Suppressor macrophage (primary cell): Measurements from ENCODE around the gene COL4A2.

ENCODE experiments used
- DNase-seq, 4 experiments: peaks; one replicate each; pipeline ENCODE4 v3.0.0-alpha.2; 2020 to 2022

COL4A2 gene

DNA sequence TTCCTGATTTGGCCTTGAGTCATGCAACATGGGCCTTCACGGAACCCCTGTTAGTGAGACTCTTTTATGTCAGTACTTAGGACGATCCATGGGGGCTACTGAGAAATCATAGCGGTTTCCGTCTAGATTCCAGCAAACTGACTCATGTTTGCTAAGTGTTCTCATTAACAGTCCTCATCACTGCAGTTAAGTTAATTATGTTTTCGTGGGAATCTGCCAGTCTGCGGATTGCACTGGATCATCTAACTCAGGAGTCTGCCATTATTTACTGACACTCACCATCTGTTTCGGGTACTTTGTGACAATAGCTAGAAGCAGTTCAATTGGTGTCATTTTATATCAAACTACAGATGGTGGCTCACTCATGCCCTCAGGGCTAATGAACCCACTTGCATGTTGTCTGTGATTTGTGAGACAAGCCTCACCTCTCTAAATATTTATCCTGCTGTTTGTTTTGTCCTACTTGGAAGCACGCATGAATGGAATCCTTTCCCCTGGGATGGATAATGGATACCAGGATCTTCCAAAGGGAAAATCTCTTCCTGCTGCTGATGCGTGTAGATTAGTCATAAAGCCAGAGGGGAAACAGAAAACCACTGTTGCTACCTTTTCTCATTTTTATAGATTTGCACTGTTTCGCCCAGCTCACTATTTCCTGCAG is 192.7 kb downstream of the COL4A2 start:
- DNase-seq: no peak

DNA sequence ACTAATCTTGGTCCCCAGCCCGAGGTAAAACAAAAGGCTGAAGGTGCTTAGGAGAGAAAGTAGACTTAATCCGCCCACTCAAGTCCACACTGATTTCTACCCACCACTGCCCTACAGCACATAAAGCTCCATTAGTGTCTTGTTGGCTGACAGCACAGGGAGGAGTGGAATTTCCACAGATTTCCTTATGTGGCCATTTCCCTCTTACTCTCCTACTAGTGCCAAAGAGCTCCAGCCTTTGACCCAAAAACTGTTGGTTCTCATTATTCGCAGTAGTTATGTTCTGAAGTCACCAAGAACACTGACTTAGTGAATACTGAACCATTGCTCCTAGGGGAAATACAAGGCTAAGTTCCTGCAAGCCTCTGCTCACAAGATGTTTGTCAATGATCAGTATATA is 193.3 kb downstream of the COL4A2 start:
- DNase-seq: no peak

GRCh38 chr13:110501188-110501587 is 194.1 kb downstream of the COL4A2 start:
- no peak for DNase-seq

DNA sequence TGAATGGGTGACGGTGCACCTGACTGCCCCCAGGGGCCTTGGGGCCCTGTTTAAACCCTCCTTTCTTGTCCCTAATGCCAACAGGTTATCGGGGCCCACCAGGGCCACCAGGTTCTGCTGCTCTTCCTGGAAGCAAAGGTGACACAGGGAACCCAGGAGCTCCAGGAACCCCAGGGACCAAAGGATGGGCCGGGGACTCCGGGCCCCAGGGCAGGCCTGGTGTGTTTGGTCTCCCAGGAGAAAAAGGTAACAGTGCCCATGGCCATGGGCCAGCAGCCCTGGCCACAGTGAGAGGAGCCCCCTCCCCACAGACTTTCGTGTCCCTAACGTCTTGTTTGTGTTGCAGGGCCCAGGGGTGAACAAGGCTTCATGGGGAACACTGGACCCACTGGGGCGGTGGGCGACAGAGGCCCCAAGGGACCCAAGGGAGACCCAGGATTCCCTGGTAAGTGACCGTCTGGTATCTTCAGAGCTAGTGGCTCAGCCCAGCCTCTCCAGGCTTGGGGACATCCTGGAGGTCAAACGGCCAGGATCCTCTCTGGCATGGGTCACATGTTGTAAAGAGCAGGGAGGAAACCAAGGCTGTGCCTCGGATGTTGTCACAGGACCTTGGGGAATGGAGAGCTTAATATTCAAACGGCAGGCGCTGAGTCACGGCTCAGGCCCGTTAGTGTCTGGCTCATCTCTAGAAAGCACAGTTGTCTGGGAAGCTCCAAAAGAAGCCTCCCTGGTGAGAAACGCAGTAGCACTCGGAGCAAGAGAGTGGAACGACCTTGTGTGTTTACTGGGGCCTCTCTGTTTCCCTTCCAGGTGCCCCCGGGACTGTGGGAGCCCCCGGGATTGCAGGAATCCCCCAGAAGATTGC is 196.2 kb downstream of the COL4A2 start:
- peak in 3 of 4 experiments; percentile 34 to 48 (median 42) for DNase-seq

- no peak for DNase-seq
Observed at GRCh38 chr13:110503979-110504499, 197.0 kb downstream of the COL4A2 start.

DNA sequence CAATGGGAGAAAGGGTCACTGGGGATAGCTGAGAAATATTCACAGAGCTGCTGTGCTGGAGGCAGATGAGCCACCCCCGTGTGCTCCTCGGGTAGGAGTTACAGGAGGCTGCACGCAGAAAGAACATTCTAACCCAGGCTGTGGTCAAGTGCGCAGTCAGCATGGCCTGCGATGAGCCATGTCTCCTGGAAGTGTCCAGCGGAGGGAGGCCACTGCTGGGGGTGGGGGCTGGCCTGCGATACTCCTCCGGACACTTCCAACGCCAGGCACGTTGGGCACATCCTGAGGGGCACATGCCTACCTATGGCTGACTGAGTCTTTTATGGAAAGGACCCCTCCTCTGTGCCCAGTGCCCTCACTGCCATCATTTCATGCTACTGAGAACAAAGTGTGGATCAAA is 198.5 kb downstream of the COL4A2 start:
- no peak for DNase-seq

DNA sequence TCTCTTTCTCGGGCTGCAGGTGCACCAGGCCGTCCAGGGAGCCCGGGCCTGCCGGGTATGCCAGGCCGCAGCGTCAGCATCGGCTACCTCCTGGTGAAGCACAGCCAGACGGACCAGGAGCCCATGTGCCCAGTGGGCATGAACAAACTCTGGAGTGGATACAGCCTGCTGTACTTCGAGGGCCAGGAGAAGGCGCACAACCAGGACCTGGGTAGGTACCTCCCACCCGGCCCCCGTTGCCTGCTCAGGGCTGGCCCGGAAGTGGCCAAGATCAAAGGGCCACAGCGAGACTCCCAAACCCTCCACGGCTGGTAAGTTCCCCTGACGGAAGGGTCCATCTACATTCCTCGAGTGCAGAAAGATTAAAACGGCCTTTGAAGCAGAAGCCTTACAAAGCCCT is 199.3 kb downstream of the COL4A2 start:
- DNase-seq: no peak

DNA sequence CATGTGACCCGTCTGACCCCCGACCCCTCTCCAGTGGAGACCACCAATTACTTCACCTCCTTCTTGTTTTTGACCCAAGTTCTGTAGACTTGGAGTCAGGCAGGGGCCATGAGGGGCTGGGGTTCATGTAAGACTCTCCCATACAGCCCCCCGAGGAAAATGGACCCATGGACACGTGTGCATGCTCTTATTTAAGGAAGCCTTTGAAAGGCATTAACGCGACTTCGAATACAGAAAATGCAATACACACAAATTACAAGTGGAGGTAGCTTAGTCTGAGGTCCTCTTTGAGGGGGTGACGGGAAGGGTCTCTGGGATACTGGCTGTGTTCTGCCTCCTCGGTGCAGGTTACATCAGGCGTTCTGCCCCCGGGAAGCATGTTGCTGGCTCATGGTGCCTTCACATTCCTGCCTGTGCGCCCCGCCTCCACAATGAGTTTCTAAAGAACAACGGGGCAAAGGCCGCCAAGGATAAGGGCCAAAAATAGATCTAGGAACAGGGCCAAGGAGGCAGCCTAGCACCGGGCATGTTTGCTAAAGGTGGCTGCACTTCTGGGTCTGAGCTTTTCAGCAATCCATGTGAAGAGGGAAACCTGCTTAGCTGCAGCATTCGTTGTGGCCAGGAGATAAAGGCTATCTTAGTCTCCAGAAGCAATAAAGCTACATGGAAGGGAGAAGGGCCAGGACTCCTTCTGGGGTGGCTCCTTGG is 199.9 kb downstream of the COL4A2 start:
- DNase-seq: peak in 3 of 4 experiments; percentile 28 to 61 (median 53)

GRCh38 chr13:110507678-110508381 is 200.7 kb downstream of the COL4A2 start:
- no peak for DNase-seq

DNA sequence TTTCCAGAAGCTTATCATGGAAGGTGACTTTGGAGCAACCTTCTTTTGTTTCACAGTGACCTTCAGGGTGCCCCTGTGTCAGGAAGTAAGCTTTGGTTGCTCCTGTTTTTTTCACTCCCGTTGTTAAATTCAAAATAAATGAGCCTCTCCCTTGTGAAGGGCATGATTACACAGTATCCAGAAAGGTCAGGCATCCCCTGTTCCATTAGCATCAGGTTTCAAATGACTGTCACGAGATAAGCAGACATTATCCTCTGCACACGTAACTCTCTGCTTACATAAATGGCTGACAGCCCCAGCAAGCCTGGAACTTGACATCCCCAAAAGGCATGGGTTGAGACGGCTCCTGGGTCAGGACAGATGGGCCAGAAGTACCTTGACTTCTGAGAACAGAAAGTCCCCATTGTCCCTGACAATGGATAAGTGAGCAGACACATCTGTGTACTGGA is 202.4 kb downstream of the COL4A2 start:
- no peak for DNase-seq

- DNase-seq: peak; percentile 56 to 81 (median 78)
Observed at GRCh38 chr13:110509971-110510786, 203.1 kb downstream of the COL4A2 start.

DNA sequence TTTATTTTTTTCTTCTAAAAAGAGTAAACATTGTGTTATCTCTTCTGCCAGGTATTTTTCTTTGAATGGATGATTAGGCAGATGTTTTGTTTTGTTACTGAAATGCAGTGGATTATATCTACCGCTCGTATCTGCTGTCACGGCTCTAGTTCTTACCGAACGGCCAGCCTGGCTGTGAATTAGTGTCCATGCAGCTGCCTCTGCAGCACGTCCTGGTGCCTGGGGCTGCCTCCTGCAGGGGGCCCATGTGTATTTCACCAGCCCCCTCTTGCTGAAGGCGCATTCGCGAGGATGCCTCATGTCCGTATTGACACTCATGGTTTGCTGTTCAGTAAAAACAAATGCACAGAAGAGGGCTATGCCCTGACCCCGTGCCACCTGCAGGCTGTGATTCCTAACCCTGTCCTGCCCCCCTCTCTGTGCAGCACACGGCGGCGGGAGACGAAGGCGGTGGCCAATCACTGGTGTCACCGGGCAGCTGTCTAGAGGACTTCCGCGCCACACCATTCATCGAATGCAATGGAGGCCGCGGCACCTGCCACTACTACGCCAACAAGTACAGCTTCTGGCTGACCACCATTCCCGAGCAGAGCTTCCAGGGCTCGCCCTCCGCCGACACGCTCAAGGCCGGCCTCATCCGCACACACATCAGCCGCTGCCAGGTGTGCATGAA is 204.6 kb downstream of the COL4A2 start:
- DNase-seq: no peak

DNA sequence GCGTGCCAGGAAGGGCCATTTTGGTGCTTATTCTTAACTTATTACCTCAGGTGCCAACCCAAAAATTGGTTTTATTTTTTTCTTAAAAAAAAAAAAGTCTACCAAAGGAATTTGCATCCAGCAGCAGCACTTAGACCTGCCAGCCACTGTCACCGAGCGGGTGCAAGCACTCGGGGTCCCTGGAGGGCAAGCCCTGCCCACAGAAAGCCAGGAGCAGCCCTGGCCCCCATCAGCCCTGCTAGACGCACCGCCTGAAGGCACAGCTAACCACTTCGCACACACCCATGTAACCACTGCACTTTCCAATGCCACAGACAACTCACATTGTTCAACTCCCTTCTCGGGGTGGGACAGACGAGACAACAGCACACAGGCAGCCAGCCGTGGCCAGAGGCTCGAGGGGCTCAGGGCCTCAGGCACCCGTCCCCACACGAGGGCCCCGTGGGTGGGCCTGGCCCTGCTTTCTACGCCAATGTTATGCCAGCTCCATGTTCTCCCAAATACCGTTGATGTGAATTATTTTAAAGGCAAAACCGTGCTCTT is 205.2 kb downstream of the COL4A2 start:
- no peak for DNase-seq

GRCh38 chr13:110516500-110516899 is 209.4 kb downstream of the COL4A2 start:
- DNase-seq: no peak

DNA sequence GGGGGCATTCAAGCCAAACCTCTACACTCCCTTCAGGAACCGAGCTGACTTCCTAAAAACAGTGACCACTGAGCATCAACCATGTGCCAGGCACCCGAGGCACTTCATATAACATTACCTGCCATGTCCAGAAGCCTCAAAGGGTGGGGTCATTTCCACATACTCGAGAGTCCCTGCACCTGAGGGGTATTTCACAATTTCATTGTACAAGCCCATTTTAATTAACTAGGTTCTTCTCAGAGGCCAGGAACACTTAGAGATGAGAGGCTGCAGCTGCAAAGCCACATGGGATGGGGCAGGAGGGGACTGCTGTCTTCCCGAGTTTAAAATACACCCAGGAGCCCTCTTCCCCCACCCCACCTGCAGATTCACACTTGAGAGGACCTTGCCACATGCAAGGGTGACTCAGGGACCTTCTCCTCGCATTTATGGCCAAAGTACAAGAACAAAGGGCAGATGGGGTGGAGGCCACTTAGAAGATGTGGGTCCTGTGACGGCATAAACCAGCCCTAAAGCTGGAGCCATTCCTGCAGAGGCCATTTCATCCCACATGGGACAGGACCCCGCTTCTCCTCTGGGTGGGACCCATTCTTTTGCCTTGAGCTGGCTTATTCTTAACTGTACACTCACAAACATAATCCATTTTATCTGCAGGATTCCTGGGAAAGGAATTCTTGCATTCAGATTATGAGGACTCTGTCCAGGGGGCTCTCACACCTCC is 210.6 kb downstream of the COL4A2 start:
- DNase-seq: no peak

DNA sequence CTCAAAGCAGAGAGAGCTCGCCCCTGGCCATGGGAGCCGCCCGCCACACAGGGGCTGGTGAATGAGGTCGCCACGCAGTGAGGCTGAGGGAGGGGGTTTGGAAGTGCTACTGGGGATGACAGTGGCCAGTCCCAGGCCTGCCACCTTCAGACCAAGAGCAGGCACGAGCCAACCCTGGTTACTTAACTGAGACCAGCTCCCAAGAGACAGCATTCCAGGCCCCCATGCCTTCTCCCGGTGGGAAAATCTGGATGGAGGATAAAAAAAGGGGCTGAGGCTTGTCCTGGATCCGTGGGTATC is 211.1 kb downstream of the COL4A2 start:
- no peak for DNase-seq

GRCh38 chr13:110518571-110518970 is 211.5 kb downstream of the COL4A2 start:
- DNase-seq: no peak

GRCh38 chr13:110519046-110519445 is 212.0 kb downstream of the COL4A2 start:
- no peak for DNase-seq

- DNase-seq: no peak
Observed at GRCh38 chr13:110519506-110519905, 212.4 kb downstream of the COL4A2 start.
